SIG-M5 (cell line): ENCODE data around the gene MECR.
"Not testable (repeated sequence)": the region's sequence is repeated elsewhere in the genome, so short reads cannot be mapped to it uniquely, and the experiment has no call there.

Experiments
- DNase-seq: peaks from one replicate; lab custom pipeline; 2025; lab: John Stamatoyannopoulos, UW

MECR gene

DNA sequence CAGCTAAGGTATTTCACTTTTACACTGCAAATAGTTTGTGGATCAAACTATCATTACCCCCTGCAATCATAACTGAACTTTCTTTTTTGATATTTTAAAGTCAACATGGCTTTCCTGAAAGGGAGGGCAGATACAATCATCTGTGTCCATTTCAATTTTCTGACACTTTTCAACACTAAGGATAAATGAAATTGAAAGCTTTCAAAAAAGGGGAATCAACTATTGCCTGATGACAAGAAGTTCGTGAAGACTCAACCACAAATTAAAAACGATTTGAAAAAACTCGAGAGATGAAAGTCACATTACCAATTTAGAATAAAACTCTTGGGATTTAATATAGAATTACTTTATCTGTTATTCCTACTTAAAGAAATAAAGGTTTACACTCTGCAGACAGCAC, 60.8 kb downstream of the MECR start:
- no peak for DNase-seq

DNA sequence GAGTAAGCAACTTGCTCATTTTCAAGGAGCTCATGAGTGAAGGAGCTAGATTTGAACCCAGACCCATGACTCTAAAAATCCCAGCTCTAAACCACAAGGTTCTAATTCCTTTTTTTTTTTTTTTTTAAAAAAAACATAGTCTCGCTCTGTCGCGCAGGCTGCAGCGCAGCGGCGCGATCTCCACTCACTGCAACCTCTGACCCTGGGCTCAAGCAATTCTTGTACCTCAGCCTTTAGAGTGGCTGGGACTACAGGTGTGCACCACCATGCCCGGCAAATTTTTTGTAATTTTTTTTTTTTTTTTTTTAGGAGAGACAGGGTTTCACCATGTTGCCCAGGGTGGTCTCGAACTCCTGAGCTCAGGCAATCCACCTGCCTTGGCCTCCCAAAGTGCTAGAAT, 62.8 kb downstream of the MECR start:
- DNase-seq = no peak

DNA sequence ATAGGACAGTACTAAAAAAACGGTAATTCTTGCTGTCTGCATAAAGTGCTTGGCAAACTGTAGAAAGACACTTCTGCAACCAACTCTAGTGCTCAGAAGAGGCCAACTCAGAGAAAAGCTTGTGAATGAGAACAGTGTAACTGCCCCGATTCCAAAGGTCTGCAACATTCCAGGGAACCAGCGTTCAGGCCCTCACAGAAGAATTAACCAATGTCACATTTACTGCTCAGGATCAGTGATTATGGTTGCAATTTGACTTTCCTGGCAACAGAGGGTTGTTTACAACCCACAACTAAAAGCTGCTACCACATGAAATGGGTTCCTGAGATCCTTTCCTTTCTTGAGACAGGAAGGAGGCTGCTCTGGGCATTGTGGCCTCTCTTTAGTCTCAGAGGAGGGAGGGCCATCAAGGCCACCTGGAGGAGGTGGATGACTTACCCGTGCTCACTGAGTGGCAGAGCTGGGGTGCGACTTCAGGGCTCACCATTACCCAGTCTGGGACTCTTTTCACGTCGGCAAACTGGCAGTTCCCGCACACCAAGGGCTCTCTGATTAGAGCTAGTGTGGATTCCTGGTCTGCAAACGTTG, 64.3 kb downstream of the MECR start:
- no peak for DNase-seq

DNA sequence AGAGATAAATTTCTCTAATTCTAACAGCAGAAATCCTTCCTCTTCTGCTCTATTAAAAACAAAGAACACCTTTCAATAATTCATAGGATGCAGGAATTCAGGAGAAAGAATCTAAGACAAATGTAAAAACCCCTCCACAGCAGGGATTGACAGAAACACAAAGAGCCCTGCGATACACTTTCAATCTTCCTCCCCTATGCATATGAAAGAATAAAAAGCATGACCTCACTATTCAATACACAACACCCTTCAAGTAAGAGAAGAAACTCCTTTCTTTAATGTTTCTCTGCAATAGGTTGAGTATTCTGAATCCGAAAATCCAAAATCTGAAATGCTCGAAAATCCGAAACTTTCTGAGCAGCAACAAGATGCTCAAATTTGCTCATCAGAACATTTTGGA, 66.1 kb downstream of the MECR start:
- DNase-seq = no peak

DNA sequence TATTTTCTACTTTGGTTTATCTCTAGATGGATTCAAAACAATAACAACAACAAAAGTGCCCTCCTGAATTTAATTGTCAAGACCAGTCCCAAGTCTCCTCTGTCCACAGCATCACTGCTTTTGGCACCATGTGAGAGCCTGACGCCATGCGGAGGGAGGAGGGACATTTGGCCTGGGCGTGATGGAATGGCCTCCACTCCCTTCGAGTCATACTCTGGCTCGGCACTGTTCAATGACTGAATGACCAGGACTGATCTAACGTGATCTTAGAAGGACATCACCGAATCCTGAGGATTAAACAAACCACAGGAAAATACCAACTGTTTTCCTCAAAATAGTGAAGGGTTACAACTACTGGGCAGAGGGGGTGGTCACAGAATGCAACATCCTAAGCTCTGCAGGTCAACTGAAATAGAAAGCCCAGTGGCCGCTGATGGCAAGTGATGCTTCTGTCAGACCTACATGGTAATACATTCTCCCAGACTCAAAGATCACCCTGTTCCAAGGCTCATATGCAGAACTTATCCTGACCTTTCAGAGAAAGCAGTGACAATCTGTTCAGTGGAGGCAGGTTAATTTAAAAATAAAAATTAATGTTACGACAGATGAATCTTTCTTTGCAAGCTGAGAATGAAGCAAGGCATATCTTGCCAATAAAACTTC, 68.1 kb downstream of the MECR start:
- no peak for DNase-seq

DNA sequence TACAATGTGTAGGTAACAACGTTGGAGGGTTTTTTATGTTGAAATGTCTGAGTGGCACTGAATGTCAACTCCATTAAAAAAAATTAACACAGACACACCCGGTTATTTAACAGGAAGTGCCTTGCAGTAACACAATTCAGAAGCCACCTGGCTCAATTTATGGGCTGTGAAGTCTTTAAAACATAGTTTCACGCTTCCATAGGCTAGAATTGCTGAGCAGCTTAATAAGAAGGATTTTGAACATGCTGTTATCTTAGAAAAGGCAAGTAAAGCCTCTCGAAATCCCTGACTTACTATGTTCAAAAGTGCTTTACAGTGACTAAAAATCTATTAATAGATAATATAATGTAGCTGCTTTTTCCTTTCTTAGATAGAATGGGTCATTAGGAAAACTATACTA, 68.7 kb downstream of the MECR start:
- no peak for DNase-seq

DNA sequence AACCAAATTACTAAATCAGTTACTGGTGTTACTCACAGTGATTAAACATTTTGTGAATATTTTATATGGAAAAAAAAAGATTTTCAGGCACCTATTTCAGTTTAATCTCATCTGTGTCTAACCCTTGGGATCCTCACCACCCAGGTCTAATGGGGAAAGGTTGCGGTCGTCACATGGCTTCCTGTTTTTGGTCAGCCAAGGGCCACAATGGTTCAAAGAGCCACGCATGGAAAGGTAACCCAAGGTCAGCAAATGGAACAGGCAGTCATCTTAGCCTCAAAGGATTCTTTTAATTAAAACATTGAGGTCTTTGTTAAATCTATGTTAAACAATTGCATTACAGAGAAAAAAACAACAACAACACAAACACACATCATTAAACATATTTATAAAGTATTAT, 71.0 kb downstream of the MECR start:
- DNase-seq = no peak

DNA sequence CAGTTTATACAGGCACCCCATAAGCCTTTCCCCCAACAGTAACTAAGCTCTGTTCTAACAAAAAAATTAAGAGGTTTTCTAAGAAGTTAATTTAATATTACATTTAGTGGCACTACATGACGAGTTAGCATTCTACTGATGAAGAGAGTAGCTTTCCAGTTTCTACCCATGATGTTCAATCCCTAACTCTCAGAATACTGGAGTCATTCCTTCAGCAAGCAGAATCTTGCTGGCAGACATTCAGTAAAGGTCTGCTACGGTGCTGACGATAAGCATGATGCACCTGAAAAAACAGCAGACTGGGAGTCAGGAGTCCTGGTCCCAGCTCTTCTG, 73.5 kb downstream of the MECR start:
- no peak for DNase-seq

DNA sequence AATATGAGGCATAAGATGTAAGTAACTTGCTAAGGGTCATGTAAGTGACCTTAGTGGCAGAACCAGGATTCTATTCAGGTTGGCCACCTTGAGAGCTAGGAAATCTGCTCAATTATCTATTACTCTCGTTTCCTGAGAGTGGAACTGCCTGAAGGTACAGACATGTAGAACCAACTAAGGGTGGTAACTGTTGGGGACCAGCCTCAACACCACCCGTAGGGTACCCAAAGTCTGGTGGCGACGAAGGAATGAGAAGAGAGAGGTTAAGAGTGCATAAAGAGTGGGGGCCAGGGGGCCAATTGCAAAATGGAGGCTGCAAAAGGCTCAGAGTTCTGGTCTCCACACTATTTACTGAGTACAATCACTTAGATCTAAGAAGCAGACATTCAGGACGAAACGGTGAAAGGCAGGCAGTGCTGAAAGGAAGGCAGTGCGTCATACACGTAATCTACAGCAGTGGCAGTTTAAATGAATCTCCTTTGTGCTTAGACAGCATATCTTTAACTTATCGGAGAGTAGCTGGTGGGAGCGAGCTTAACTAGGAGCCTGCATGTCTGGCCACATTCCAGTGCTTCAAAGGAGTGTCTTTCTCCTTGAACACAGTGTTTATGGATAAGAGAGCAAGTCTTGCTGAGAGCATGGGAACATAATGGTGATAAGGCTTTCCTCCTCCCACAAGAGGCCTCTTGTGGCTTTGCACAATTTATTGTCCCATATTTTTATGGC, 74.0 kb downstream of the MECR start:
- DNase-seq = no peak

DNA sequence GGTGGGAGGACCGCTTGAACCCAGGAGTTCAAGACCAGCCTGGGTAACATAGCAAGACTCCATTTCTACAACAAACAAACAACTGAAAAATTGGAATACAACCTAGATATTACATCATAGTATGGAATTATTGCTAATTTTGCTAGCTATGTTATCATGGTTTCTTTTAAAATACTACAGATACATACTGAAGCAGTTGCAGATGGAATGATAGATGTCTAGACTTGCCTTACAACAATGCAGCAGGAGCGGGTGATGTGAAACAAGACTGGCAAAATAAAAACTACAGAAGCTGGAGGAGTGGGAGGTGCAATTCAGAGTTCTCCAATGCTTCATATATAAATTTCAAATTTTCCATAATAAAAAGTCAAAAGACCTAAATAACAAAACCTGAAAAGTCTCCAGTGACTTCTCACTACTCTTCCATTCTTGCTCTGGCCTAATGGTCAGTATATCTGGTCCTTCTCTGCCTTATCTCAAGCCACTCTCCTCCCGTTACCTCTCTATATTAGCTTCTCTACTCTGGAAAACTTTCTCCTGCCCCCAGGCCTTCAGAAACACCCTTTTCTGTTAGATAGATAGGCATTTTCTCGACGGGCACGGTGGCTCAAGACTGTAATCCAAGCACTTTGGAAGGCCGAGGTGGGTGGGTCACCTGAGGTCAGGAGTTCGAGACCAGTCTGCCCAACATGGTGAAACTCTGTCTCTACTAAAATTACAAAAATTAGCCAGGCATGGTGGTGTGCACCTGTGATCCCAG, 78.5 kb downstream of the MECR start:
- DNase-seq = no peak

DNA sequence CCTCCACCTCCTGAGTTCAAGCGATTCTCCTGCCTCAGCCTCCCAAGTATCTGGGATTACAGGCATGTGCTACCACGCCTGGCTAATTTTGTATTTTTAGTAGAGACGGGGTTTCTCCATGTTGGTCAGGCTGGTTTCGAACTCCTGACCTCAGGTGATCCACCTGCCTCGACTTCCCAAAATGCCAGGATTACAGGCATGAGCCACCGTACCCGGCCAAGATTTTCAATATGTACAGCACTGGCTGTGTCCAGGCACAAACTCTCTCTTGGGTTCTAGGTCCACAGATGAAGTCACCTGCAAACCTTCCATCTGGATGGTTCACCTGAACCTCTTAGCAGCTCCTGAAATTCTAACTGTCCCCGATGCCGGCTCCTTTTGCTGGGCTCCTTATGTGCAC, 80.4 kb downstream of the MECR start:
- not testable (repeated sequence) for DNase-seq

DNA sequence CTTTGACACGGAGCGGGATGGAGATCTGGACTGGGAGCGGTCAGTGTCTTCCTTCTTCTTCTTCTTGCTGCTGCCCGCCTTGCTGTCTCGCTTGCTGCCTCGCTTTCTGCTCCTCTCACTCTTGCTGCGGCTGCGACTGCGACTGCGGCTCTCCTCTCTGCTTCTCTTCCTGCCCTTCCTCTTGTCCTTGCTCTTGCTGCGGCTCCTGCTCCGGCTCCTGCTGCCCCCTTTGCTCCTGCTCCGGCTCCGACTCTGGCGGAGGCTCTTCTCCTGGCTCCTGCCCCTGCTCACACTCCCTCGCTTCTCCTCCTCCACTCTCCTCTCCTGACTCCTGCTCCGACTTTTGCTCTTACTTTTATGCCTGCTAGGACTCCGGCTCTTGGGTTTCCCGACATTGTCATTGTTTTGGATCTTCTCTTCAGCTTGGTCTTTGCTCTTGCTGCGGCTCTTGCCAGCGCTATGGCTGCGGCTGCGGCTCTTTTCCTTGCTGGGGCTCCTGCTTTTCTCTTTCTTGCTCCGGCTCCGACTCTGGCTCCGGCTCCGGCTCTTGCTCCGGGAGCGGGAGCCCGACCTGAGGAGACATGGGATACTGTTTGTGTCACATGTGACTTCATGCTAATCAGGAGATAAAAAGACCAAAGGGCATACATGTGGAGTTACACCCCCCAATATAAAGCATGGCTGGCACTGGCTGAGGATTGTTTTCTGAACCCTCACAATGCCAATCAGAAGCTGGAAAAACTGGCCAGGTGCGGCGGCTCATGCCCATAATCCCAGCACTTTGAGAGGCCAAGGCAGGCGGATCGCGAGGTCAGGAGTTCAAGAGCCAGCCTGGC, 81.9 kb downstream of the MECR start:
- DNase-seq = no peak

DNA sequence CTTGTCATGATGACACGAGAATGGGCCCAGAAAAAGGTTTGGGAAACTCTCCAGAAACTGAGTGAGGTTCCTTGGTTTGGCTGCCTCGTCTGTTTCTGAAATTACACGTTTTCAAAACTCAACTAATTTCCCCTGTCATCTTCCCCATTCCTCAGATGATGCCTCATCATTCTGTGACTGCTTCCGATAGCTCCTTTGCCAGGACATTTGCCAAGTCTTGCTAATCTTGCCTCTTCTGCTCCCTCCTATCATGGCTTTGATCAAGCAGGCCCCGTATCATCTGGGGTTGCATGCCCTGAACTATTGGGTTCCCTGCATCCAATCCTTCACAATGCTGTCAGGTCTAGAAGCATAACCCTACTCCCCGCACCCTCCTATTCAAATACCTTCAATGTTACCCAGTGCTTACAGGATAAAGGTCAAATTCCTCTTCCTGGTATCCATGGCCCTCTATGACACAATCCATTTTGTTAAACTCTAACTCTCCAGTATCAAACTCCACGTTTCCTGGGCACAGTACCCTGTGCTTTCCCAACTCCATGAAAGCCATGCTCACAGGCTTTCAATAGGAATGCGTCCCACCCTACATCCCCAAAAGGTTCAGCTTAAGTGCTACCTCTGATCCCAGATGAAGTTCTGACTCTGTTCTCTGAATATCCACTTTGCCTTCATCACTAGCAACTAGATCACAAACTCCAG, 84.8 kb downstream of the MECR start:
- DNase-seq = no peak

DNA sequence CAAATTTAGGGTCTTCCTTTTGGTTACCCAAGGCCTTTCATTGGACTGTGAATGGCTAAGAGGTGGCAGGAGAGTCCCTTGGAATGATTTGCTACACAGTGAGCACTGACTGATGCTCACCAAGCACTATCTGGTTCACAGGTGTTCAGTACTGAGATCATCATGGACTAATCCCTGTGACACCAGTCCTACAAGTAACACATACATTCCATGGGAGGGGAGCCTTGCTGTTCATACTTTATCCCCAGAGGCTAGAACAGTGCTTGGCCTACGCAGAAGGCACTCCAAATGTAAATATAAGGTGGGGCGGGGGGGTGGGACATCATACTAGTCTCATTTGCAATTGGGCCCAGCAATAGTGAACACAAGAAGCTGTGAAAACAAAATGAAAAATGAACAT, 86.6 kb downstream of the MECR start:
- DNase-seq = no peak

DNA sequence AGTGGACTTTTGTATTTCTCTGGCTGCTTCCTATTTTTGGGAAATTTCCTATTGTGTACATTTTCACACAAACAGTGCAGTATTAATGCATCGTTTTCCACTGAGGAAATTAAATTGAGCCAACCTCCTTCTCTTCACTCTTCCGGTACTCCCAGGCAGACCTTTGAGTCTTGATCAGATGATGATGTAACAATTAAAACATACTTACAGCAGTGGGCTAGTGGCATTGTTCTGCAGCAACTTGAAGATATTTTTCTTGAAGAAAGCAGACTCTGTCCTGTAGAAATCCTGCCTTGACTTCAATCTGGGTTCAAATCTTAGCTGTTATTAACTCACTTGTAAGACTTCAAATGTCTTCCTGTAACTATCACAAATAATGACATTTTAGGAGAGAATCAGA, 88.0 kb downstream of the MECR start:
- no peak for DNase-seq
